Measurements from ENCODE around the gene ABI3.

ABI3 gene

DNA sequence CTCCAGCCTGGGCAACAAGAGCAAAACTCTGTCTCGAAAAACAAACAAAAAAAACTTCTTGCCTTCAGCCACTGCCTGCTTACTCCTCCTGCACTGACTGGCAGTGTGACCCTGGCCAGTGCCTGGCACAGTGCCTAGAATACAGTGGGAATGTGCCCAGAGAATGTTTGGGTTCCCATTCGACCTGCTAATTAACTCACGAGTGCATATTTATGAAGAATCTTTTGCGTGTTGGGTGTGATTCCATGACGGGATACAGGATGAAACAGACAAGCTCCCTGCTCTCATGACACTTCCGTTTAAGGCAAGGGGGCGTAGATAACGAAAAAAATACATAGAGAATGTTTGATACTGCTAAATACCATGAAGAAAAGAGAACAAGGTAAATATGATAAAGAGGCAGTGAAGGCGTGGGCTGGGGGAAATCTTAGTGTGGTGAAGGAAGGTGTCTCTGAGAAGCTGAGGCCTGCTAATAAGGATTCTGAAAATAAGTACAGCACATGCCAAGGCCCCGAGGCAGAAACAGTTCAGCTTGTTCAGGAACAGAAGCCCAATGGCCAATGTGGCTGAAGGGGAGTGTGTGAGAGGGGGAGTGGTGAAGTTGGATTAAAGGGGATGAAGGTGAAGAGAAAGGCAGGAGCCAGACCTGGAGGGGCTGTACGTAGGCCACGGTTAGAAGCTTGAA lies 4.3 kb downstream of the ABI3 start:
- Histone ChIP-seq H3K27me3 (ENCODE audit: insufficient read depth, low read depth) (peaks cover 3% of the 10 kb centered on the region; the same call in 1 of the 2 replicates), H3K27ac (no peak overlapping the region), H3K79me2 (ENCODE audit: insufficient read depth, low read depth) (no peaks in the 10 kb centered on the region), H3K4me3 (IDR thresholded peaks at IDR 0.05; ENCODE audit: insufficient read depth, low read depth, low read length) (no peak overlapping the region), H3K36me3 (ENCODE audit: insufficient read depth) (no peaks in the 10 kb centered on the region), H2AFZ (ENCODE audit: low read depth) (no peak overlapping the region), H3K4me1 (ENCODE audit: low read depth, poor library complexity, severe bottlenecking) (no peaks in the 10 kb centered on the region), H3K4me2 (no peak overlapping the region), H3K9ac (no peak overlapping the region), H4K20me1 (ENCODE audit: insufficient read depth) (no peaks in the 10 kb centered on the region)
- TF ChIP-seq CTCF (conservative IDR thresholded peaks at IDR 0.05; ENCODE audit: low read depth, low read length) = no peak

- Histone ChIP-seq H2AFZ (ENCODE audit: low read depth) (no peak overlapping the region), H3K4me3 (IDR thresholded peaks at IDR 0.05; ENCODE audit: insufficient read depth, low read depth, low read length) (no peak overlapping the region), H3K9ac (no peak overlapping the region), H3K27ac (no peak overlapping the region), H4K20me1 (ENCODE audit: insufficient read depth) (no peaks in the 10 kb centered on the region), H3K4me1 (ENCODE audit: low read depth, poor library complexity, severe bottlenecking) (no peaks in the 10 kb centered on the region), H3K79me2 (ENCODE audit: insufficient read depth, low read depth) (no peaks in the 10 kb centered on the region), H3K27me3 (ENCODE audit: insufficient read depth, low read depth) (peaks cover 3% of the 10 kb centered on the region; the same call in 1 of the 2 replicates), H3K36me3 (ENCODE audit: insufficient read depth) (no peaks in the 10 kb centered on the region), H3K4me2 (no peak overlapping the region)
- no peak for TF ChIP-seq CTCF (conservative IDR thresholded peaks at IDR 0.05; ENCODE audit: low read depth, low read length)
Observed at GRCh38 chr17:49216482-49216881, 6.0 kb downstream of the ABI3 start.

DNA sequence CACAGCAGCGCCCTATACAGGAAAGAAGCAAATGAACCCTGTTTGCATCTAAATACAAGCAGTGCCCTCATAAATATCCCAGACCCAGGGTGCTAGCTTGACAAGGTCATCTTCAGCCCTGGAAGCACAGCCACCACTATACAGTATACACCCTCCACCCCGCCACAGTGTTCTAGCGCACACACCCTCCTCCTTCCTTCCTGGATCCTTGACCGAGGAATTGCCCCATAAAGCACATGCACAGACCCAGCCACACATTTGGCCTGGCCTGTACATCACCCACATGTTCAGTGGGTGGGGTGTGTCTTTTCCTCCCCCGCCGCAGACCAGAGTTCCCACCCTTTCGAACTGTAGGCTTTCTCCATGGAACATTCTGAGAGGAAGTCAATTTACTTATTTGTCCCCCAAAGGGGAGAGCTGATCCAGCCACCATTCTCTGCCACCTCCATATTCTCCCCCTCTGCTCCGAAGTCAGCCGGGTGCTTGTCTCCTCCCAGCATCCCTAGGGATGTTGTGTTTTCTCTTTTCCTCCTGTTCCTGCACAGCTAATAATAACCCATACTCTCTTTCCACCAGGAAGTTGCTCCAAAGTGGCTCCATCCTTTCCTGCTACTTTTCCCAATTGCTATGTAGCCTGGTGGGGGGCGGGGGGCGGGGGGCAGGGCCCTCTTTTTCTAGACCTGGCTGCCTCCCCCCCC lies 6.6 kb downstream of the ABI3 start:
- peaks cover 3% of the 10 kb centered on the region; the same call in 1 of the 2 replicates for H3K27me3 ChIP-seq (ENCODE audit: insufficient read depth, low read depth)
- no peaks in the 10 kb centered on the region for H3K36me3 ChIP-seq (ENCODE audit: insufficient read depth)
- no peaks in the 10 kb centered on the region for H3K4me1 ChIP-seq (ENCODE audit: low read depth, poor library complexity, severe bottlenecking)
- no peak overlapping the region for H2AFZ ChIP-seq (ENCODE audit: low read depth)
- H4K20me1 ChIP-seq (ENCODE audit: insufficient read depth) = no peaks in the 10 kb centered on the region
- H3K9ac ChIP-seq = no peak overlapping the region
- no peaks in the 10 kb centered on the region for H3K79me2 ChIP-seq (ENCODE audit: insufficient read depth, low read depth)
- no peak for TF ChIP-seq CTCF (conservative IDR thresholded peaks at IDR 0.05; ENCODE audit: low read depth, low read length)
- no peak overlapping the region for H3K27ac ChIP-seq
- no peak overlapping the region for H3K4me3 ChIP-seq (IDR thresholded peaks at IDR 0.05; ENCODE audit: insufficient read depth, low read depth, low read length)
- H3K4me2 ChIP-seq = no peak overlapping the region

DNA sequence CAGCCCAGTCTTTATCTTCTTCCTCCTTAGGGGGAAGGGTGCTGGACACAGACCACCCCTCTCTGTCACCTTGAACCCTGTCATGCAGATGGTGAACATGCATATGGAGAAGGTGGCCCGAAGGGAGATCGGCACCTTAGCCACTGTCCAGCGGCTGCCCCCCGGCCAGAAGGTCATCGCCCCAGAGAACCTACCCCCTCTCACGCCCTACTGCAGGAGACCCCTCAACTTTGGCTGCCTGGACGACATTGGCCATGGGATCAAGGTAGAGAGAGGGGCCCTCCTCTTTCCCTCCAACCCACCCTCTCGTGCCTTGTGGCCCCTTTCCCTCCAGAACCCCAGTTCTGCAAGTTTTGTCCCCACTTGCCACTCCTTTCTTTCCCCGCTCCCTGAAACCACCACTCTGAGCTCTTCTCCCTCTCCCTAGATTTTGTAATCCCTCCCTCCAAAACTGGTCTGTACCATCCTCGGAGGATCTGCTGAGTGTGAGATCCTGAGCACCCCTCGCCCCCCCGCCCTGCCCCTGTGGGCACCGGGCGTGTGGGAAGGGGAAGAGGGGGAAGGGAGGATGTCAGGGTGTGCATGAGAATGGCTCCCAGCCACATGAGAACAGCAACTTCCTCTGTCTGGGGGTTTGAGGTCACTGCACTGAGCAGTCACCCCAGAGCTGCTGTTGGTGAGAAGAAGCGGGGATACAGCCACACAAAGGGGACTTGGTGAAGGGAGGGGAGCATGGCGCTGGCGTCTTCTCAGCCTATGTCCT lies 7.3 kb downstream of the ABI3 start:
- H3K4me3 ChIP-seq (IDR thresholded peaks at IDR 0.05; ENCODE audit: insufficient read depth, low read depth, low read length) = no peak overlapping the region
- no peak overlapping the region for H2AFZ ChIP-seq (ENCODE audit: low read depth)
- no peaks in the 10 kb centered on the region for H3K4me1 ChIP-seq (ENCODE audit: low read depth, poor library complexity, severe bottlenecking)
- no peak overlapping the region for H3K4me2 ChIP-seq
- peaks cover 7% of the 10 kb centered on the region; the same call in 1 of the 2 replicates for H3K27me3 ChIP-seq (ENCODE audit: insufficient read depth, low read depth)
- H3K79me2 ChIP-seq (ENCODE audit: insufficient read depth, low read depth) = no peaks in the 10 kb centered on the region
- no peak for TF ChIP-seq CTCF (conservative IDR thresholded peaks at IDR 0.05; ENCODE audit: low read depth, low read length)
- H3K27ac ChIP-seq = no peak overlapping the region
- H4K20me1 ChIP-seq (ENCODE audit: insufficient read depth) = no peaks in the 10 kb centered on the region
- no peak overlapping the region for H3K9ac ChIP-seq
- no peaks in the 10 kb centered on the region for H3K36me3 ChIP-seq (ENCODE audit: insufficient read depth)

All from KMS-11 (cell line).